OCI-LY7 (cell line): Measurements from ENCODE around the gene SLC7A11.

Experiments used
- CTCF ChIP-seq: fragments of 200-600 bp; sonication (generic); conservative IDR thresholded peaks from 2 replicates; pipeline ENCODE4 v1.5.1; 2014; ENCODE audit warnings: mild to moderate bottlenecking, antibody characterized with exemption, low read length, moderate library complexity, mixed read lengths
- EZH2phosphoT487 ChIP-seq: fragments of 200-600 bp; sonication (generic); IDR thresholded peaks from 2 replicates; pipeline ENCODE4 v1.6.1; 2018; ENCODE audit warnings: low read depth, borderline replicate concordance, mild to moderate bottlenecking, mixed run types, antibody characterized with exemption, low read length, moderate library complexity, mixed read lengths

DNA sequence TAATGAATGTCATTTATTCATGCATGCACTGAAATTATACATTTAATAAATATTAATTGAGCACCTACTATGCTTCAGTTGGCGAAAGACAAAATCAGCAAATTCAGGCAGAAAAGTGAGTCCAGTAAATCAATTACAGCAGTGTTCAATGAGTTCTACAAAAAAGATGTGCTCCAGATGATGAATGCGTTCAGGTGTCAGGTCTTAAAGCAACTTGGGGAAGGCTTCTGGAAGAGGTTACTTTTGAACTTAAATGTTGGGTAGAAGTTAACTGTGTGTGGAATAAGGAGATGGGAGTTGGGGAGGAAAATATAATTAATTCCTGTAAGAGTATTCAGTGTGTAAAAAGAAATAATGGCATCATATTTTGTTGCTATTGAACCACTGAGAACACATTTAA, 79.0 kb downstream of the SLC7A11 start:
- TF ChIP-seq CTCF (no peak), EZH2phosphoT487 (no peak)
